GM18511 (cell line): ENCODE results near the gene REG1B.
"Not testable (repeated sequence)": the region's sequence is repeated elsewhere in the genome, so short reads cannot be mapped to it uniquely, and the experiment has no call there.

Experiments
- ATAC-seq: cut with Tn5 transposase; IDR thresholded peaks from one replicate; pipeline ENCODE4 v1.9.1; 2021; ENCODE audit warnings: mild to moderate bottlenecking, moderate library complexity; ENCODE audit not compliant: unreplicated experiment

REG1B gene

GRCh38 chr2:79085382-79085781 lies 2.4 kb downstream of the REG1B start:
- ATAC-seq, result no peak

GRCh38 chr2:79084495-79085135 lies 3.2 kb downstream of the REG1B start:
- no peak for ATAC-seq

- ATAC-seq, result no peak
Observed at GRCh38 chr2:79083597-79084251, 4.1 kb downstream of the REG1B start.

- no peak for ATAC-seq
Observed at GRCh38 chr2:79082987-79083386, 4.8 kb downstream of the REG1B start.

- ATAC-seq, result no peak
Observed at GRCh38 chr2:79071078-79071477, 16.7 kb downstream of the REG1B start.

- ATAC-seq, result no peak
Observed at GRCh38 chr2:79065201-79065600, 22.6 kb downstream of the REG1B start.

GRCh38 chr2:79054769-79055168 lies 33.0 kb downstream of the REG1B start:
- ATAC-seq, result not testable (repeated sequence)

GRCh38 chr2:79053486-79053885 lies 34.3 kb downstream of the REG1B start:
- not testable (repeated sequence) for ATAC-seq

- ATAC-seq, result no peak
Observed at GRCh38 chr2:79041032-79041448, 46.8 kb downstream of the REG1B start.

- no peak for ATAC-seq
Observed at GRCh38 chr2:79039944-79040343, 47.8 kb downstream of the REG1B start.
